B cell (primary cell): Measurements from ENCODE around the gene SEC24D.

ENCODE experiments used
- EZH2 ChIP-seq: IDR thresholded peaks from 2 replicates; pipeline ENCODE4 v1.6.1; 2012; ENCODE audit warnings: borderline replicate concordance, low read depth, mild to moderate bottlenecking, moderate library complexity, low read length; ENCODE audit not compliant: insufficient read depth, poor library complexity, severe bottlenecking
- TF ChIP-seq, protein P1 (sequence below): fragments of 200-600 bp; IDR thresholded peaks from one replicate; pipeline ENCODE4 v1.8.0; 2022; ENCODE audit warnings: antibody characterized with exemption, mild to moderate bottlenecking

GRCh38 chr4:118865091-118865708 lies 29.3 kb upstream of the SEC24D start:
- TF ChIP-seq, protein P1, sequence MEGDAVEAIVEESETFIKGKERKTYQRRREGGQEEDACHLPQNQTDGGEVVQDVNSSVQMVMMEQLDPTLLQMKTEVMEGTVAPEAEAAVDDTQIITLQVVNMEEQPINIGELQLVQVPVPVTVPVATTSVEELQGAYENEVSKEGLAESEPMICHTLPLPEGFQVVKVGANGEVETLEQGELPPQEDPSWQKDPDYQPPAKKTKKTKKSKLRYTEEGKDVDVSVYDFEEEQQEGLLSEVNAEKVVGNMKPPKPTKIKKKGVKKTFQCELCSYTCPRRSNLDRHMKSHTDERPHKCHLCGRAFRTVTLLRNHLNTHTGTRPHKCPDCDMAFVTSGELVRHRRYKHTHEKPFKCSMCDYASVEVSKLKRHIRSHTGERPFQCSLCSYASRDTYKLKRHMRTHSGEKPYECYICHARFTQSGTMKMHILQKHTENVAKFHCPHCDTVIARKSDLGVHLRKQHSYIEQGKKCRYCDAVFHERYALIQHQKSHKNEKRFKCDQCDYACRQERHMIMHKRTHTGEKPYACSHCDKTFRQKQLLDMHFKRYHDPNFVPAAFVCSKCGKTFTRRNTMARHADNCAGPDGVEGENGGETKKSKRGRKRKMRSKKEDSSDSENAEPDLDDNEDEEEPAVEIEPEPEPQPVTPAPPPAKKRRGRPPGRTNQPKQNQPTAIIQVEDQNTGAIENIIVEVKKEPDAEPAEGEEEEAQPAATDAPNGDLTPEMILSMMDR, result peak; percentile 56
- no peak for TF ChIP-seq EZH2
